GM21526 (cell line): ENCODE data around the gene LINGO4.

Experiments
- ATAC-seq: cut with Tn5 transposase; IDR thresholded peaks from one replicate; pipeline ENCODE4 v1.9.1; 2021; ENCODE audit warnings: moderate library complexity; ENCODE audit not compliant: unreplicated experiment, low FRiP score

The LINGO4 gene

DNA sequence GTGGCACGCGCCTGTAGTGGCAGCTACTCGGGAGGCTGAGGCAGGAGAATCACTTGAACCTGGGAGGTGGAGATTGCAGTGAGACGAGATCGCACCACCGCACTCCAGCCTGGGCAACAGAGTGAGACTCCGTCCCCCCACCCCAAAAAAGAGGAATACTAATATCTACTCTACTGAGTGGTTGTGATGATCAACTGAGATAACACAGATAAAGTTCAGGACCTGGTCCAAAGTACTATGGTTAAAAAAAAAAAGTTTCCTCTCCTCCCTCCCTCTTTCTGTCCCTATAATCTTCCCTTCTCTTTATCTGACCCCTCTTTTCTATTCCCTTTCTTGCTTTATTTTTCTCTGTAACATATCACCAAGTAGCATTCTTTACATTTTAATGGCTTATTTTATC is 30.4 kb upstream of the LINGO4 start:
- no peak for ATAC-seq

DNA sequence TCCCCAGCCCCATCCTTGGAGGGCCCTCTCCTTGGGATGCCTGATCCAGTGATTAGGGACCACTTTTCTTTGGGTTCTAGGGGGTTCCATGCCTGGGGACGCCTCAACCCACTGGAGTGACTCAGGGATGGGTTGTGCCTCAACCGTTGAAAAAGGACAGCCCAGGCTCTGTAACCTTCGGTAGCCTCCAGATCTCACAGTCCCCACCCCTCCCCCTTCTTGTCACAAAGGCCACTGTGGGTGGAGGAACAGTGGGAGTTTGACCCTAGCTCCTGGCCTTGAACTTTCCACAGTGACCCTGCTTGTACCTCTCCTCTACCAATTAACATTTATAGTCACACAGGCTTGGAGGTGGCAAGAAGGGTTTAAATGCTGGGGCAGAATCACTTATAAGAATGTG is 29.0 kb upstream of the LINGO4 start:
- ATAC-seq: no peak

- no peak for ATAC-seq
Measured at GRCh38 chr1:151833172-151833900, 28.1 kb upstream of the LINGO4 start.

DNA sequence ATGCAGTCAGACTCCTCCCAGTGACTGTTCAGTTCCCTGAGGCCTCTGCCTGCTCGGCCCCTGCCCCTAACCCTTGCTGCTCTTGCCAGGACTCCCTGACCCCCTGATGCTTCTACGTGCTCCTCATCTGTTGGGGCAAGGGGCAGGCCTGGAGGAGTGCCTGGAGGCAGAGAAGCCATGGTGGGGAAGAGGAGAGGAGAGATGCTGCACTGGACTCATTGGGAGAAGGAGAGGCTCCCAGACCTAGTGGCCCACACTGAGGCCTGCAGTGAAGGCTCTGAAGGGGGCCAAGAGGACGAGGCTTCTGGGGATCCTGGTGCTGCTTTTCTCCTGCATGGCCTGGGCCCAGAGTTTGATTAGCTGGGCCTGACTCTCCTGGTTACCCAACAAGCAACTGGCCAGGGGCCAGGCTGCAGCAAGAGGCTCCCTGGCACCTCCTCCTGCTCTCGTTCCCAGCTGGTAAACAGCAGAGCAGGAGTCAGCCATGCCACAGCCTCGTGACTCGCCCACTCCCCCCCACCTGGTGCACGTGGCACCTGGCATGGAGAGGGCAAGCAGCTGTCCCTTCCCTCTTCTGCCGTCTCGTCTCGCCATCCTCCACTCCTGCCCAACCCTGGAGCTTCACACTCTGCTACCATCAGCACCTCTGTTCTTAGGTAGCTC is 27.2 kb upstream of the LINGO4 start:
- no peak for ATAC-seq

- no peak for ATAC-seq
Measured at GRCh38 chr1:151831605-151832004, 26.4 kb upstream of the LINGO4 start, which contains the start of gene RORC. Gene RORC, minus strand, starts transcription at chr1:151831802. Its CDS starts 38 bp downstream, at chr1:151831764.

- no peak for ATAC-seq
Measured at GRCh38 chr1:151831256-151831591, 26.0 kb upstream of the LINGO4 start.

GRCh38 chr1:151830055-151830454 is 24.8 kb upstream of the LINGO4 start:
- ATAC-seq: no peak

DNA sequence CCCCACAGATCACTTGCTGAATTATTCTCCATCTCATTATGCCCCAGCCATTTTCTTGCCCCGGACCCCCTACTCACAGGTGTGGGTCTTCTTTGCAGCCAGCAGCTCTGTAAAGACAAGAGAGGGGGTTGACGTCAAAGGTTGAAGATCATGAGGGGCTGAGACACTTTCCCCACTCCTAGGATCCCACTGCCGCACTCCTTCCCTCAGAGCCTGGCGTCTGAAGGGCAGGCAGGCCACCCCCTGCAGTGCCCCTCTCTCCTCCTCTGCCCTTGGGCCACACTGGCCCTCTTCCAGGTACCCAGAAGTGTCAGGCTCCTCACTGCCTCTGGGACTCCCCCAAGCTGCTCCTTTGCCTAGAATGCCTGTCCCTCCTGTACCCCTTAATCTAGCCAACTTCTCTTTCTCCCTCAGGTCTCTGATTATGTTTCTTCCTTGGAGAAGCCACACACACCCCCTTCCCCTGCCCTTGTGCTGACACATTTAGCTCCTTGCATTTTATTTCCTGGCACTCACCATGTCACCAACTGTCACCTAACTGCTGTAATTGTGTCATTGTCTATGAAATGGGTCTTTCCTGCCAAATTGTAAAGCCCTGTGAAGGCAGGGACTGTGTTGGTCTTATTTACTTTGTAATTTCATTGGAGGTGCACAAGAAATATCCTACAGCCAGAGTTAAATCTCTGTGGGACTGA is 24.3 kb upstream of the LINGO4 start:
- ATAC-seq: no peak

DNA sequence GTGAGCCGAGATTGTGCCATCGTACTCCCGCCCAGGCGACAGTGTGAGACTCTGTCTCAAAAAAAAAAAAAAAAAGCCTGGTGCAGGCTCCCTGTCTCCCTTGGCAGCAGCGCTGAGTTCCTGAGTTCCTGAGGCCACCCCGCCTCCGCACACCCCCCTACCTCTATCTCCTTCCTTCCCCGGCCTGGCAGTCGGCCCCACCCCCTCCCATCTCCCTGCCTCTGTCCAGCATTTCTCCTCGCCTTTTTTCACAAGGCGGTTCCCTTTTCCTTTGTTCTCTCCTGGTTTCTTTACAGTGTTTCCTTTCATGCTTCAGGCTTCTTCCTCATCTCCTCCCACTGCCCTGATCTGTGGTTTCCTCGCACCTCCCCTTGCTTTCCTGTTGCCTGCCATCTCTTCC is 23.7 kb upstream of the LINGO4 start:
- ATAC-seq: no peak

DNA sequence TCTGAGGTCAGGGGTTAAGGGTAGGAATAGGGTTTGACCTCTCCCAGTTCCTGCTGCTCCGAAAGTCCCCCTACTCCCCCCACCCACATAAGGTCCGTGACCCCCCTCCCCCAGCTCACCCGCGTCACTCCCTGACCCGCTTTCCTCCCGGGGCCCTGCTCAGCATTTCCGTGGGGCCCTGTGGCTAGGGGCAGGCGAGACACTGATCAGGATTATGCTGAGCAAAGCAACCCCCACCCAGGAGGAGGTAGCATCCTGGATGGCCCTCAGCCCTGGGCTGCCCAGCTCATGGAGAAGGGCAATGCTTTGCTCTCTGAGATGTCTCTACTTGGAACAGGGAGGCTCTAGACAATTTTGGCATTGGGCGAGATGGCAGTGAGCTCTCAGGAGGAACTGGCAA is 22.6 kb upstream of the LINGO4 start:
- ATAC-seq: no peak

DNA sequence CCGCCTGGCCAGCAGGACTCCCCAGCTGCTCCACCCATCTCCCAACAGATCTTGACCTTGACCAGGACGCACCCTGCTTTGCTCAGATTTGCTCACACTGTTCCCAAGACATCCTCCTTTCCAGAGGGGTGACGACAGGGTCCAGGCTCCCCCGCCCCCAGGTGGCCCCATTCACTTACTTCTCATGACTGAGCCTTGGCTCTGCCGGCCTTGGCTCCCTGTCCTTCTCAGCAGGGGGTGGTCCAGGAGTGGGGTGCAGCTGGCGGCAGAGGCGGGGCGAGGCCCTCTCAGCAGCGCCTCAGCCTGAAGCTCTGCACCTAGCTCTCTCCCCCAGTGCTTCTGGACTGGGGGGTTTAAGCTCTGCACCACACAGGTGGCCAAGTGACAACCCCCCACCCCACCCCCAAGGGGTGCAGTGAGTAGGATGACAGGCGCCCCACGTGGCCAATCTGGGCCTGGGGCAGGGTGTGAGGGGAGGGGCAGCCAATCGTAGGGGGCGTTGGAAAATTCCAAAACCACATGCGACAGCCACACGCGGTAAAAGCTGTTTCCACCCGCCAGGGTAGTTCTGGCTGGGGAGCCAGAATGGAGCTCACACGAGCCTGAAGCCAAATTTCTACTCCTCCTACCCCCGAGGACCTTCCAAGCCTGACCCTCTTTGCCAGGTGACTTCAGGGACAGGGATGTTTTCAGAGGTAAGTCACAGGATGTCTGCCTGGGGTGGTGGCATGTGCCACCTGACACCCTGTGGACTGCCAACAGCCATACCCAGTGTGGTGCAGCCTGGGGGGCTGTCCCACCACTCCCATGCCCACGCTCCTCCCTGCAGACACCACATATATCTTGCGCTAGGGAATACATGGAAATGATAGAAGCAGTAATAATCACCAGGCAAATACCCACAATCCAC is 20.8 kb upstream of the LINGO4 start:
- ATAC-seq: no peak

GRCh38 chr1:151825204-151825603 is 20.0 kb upstream of the LINGO4 start:
- ATAC-seq: no peak

- ATAC-seq: no peak
Measured at GRCh38 chr1:151823175-151823574, 18.0 kb upstream of the LINGO4 start.

GRCh38 chr1:151822404-151822803 is 17.2 kb upstream of the LINGO4 start:
- no peak for ATAC-seq

- ATAC-seq: no peak
Measured at GRCh38 chr1:151820940-151821339, 15.7 kb upstream of the LINGO4 start.

DNA sequence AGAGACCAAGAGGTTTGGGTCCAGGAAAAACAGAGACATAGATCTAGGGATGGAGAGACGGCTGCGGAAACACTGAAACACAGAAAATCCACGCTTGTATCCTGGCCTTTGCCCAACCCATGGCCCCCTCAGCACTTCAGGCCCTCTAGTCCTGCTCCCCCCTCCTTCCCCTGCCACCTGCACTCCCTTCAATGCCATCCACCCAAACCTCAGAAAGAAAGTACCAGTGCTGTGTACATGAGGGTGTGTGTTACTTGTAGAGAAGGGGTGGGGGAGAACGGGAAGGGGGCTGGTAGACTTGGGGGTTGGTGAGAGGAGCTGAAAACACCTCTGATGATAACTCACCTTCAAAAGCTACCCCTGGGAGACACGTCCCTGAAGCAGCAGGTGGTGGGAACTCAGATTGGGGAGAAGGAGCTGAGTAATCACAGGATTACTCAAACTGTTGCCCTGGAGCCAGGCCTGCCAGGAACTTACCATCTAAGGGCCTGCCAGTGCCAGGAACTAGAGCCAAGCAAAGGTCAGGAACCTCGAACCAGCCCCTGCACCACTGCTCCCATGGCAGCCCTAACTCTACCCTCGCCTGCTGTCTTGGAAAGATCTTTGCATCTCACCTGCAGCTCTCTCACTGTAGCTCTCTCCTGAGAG is 14.9 kb upstream of the LINGO4 start:
- ATAC-seq: no peak

- ATAC-seq: no peak
Measured at GRCh38 chr1:151819227-151819835, 14.1 kb upstream of the LINGO4 start.

- no peak for ATAC-seq
Measured at GRCh38 chr1:151817353-151817730, 12.1 kb upstream of the LINGO4 start.

DNA sequence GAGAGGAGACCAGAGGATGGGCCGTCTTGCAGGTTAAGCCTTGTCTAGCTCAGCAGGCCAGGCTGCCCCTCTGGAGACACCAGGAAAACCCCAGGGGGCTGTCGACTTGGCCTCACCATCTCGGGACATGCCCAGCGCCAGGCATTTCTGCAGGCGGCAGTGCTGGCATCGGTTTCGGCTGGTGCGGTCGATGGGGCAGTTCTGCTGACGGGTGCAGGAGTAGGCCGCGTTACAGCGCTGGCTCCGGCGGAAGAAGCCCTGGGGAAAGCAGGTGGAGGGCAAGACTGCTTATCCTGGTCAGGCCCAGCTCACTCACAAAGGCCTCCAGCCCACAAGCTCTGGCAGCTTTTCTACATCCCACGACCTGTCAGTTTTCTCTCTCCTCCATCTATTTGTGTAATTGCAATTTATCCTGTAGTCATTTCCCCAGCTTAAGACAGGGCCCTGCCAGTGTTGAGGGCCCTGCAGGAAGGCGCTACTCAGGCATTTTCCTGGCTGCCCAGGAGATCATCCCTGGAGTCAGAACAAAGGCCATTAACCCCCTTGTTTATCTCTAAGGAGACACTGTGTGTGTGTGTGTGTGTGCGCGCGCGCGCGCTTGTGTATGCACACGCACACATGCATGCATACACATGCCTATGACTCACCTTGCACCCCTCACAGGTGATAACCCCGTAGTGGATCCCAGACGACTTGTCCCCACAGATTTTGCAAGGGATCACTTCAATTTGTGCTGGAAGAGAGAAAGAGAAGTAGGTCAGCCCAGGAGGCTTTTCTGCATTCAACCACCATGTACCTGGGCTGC is 11.5 kb upstream of the LINGO4 start:
- ATAC-seq: no peak
